OCI-LY3 (cell line): ENCODE measurements around the gene FREM1.

ENCODE experiments used
- H2AFZ ChIP-seq: fragments of 200-600, 300-600 bp; shearing (Covaris generic); 2 replicates; pipeline ENCODE4 v1.6.0; 2014; ENCODE audit warnings: antibody characterized with exemption, low read depth, low read length
- H3K27ac ChIP-seq: fragments of 200-600, 300-600 bp; sonication (generic); 2 replicates; pipeline ENCODE4 v1.5.1; 2014; ENCODE audit warnings: mild to moderate bottlenecking, low read length, moderate library complexity, mixed read lengths
- H3K27me3 ChIP-seq: fragments of 200-600, 300-600 bp; sonication (generic); 2 replicates; pipeline ENCODE4 v1.6.1; 2014; ENCODE audit warnings: low read depth, low read length, mixed read lengths
- H3K36me3 ChIP-seq: fragments of 200-600, 300-600 bp; sonication (generic); replicated peaks from 2 replicates; pipeline ENCODE3; 2014; ENCODE audit warnings: low read depth, low read length, mixed read lengths
- H3K4me1 ChIP-seq: fragments of 300-600, 200-600 bp; sonication (generic); 2 replicates; pipeline ENCODE4 v1.6.1; 2014; ENCODE audit warnings: low read length, mixed read lengths
- H3K4me2 ChIP-seq: fragments of 200-600, 300-600 bp; sonication (generic); 2 replicates; pipeline ENCODE4 v1.6.1; 2014; ENCODE audit warnings: low read length, mixed read lengths
- H3K4me3 ChIP-seq: fragments of 300-600, 200-600 bp; sonication (generic); 2 replicates; pipeline ENCODE4 v1.5.1; 2014; ENCODE audit warnings: antibody characterized with exemption, mild to moderate bottlenecking, low read length, moderate library complexity
- H3K79me2 ChIP-seq: fragments of 300-600, 200-600 bp; shearing (Covaris generic); 2 replicates; pipeline ENCODE4 v1.6.1; 2014; ENCODE audit warnings: mild to moderate bottlenecking, low read length, mixed read lengths
- H3K9ac ChIP-seq: fragments of 300-600, 200-600 bp; shearing (Covaris generic); 2 replicates; pipeline ENCODE4 v1.6.0; 2014; ENCODE audit warnings: mild to moderate bottlenecking, low read length, moderate library complexity
- H3K9me3 ChIP-seq: fragments of 200-600, 300-600 bp; shearing (Covaris generic); 2 replicates; pipeline ENCODE4 v1.6.1; 2014; ENCODE audit warnings: low read length, mixed read lengths; ENCODE audit not compliant: insufficient read depth
- H4K20me1 ChIP-seq: fragments of 200-600, 300-600 bp; sonication (generic); 2 replicates; pipeline ENCODE4 v1.6.1; 2016; ENCODE audit warnings: low read length, mixed read lengths; ENCODE audit not compliant: insufficient read depth
- EZH2phosphoT487 ChIP-seq: fragments of 200-600 bp; shearing (Covaris generic); IDR thresholded peaks from 2 replicates; pipeline ENCODE4 v1.6.1; 2018; ENCODE audit warnings: antibody characterized with exemption, mixed run types, low read depth
- TF ChIP-seq, protein P1 (sequence below): fragments of 200-600, 300-600 bp; sonication (generic); IDR thresholded peaks from 2 replicates; pipeline ENCODE4 v1.5.1; 2014; ENCODE audit warnings: antibody characterized with exemption, low read length, low read depth

FREM1 gene

DNA sequence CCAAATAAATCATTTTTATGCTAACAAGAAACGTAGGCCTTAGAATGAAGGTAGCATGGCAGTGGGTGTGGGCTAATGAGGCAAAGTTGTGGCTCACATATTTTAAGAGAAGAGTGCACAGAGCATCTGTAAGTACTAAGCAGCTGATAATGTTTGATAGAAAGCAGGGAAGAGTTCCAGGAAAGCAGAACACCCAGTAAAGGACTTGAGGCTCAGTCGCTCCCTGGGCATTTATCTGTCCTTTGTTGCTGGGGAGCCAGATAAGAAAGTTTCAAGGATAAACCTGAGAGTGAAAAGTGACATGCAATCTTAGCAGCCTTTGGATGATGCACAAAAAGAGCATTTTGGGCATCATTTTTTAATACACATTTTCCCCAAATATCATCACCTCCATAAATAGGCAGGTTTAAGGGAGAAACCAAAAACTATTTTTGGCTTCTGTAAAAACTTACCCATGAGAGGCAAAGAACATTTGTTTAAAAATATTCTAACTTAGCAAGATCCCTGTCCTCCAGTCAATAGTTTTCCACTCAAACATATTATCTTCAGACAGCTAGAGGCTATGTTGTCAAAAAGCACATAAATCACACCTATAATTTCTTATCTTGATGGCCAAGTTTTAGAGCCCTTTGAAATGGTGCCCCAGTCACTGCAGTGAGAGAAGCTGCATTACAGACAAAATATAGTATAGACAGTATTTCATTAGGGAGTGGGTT lies 3.4 kb downstream of the FREM1 start:
- Histone ChIP-seq H3K9ac (no peak overlapping the region), H3K4me2 (no peak overlapping the region), H2AFZ (no peak overlapping the region), H3K4me3 (no peak overlapping the region), H3K79me2 (no peaks in the 10 kb centered on the region), H3K9me3 (no peaks in the 10 kb centered on the region), H3K4me1 (no peaks in the 10 kb centered on the region), H3K27me3 (0 out of 2 replicates have a peak, but pooled peaks cover 4% of the 10 kb centered on the region), H4K20me1 (no peaks in the 10 kb centered on the region), H3K27ac (no peak overlapping the region), H3K36me3 (no peaks in the 10 kb centered on the region)
- TF ChIP-seq, protein P1, sequence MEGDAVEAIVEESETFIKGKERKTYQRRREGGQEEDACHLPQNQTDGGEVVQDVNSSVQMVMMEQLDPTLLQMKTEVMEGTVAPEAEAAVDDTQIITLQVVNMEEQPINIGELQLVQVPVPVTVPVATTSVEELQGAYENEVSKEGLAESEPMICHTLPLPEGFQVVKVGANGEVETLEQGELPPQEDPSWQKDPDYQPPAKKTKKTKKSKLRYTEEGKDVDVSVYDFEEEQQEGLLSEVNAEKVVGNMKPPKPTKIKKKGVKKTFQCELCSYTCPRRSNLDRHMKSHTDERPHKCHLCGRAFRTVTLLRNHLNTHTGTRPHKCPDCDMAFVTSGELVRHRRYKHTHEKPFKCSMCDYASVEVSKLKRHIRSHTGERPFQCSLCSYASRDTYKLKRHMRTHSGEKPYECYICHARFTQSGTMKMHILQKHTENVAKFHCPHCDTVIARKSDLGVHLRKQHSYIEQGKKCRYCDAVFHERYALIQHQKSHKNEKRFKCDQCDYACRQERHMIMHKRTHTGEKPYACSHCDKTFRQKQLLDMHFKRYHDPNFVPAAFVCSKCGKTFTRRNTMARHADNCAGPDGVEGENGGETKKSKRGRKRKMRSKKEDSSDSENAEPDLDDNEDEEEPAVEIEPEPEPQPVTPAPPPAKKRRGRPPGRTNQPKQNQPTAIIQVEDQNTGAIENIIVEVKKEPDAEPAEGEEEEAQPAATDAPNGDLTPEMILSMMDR: no peak
- TF ChIP-seq EZH2phosphoT487: no peak

DNA sequence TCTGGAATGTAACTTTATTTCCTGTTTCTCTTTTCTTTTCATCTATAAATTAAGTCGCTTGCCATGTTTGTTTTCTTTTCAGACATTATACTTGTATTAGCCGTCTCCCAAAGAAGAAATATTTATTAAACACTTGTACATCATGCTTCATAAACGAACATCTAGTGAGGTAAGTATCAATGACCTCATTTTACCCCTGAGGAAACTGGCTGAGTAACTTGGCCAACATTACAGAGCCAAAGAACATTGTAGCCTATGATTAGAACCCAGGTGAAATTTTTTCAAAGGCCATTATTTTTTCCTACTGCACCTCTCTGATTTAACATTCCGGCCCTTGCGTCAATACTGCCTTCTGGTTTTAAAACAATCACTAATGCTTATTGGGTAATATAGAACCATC lies 4.2 kb downstream of the FREM1 start:
- no peak overlapping the region for H3K27ac ChIP-seq
- H3K4me1 ChIP-seq: no peaks in the 10 kb centered on the region
- no peaks in the 10 kb centered on the region for H3K36me3 ChIP-seq

DNA sequence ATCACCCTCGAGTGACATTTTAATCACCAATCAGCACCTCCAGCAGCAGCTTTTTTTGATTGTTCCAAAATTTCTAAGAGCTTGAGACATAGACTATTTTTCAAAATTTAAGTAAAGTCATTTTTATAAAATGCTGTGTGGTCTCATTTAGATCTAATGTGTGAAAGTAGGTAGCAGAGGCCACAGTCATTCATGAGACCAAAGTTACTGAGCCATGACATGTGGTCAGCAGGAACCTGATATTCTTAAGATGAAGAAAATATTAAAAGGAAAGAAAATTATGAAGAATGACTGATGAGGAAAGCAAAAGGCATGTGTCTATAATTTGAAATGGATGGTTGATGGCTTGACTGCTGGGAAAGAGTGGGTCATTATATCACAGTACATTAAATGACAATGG lies 7.2 kb downstream of the FREM1 start:
- H3K9me3 ChIP-seq: no peaks in the 10 kb centered on the region
- H2AFZ ChIP-seq: no peak overlapping the region
- no peaks in the 10 kb centered on the region for H3K4me1 ChIP-seq
- no peaks in the 10 kb centered on the region for H4K20me1 ChIP-seq
- no peak overlapping the region for H3K4me3 ChIP-seq
- H3K27me3 ChIP-seq: 0 out of 2 replicates have a peak, but pooled peaks cover 4% of the 10 kb centered on the region
- no peaks in the 10 kb centered on the region for H3K36me3 ChIP-seq
- H3K27ac ChIP-seq: no peak overlapping the region
- TF ChIP-seq, protein P1: no peak
- no peak for TF ChIP-seq EZH2phosphoT487
- H3K9ac ChIP-seq: no peak overlapping the region
- no peak overlapping the region for H3K4me2 ChIP-seq
- no peaks in the 10 kb centered on the region for H3K79me2 ChIP-seq

More for the DNA sequence above, 4.2 kb downstream of the FREM1 start:
- H3K4me2 ChIP-seq: no peak overlapping the region
- no peak overlapping the region for H3K4me3 ChIP-seq
- H4K20me1 ChIP-seq: no peaks in the 10 kb centered on the region
- H3K9me3 ChIP-seq: no peaks in the 10 kb centered on the region
- 0 out of 2 replicates have a peak, but pooled peaks cover 4% of the 10 kb centered on the region for H3K27me3 ChIP-seq
- H3K9ac ChIP-seq: no peak overlapping the region
- no peaks in the 10 kb centered on the region for H3K79me2 ChIP-seq
- TF ChIP-seq, protein P1: no peak
- TF ChIP-seq EZH2phosphoT487: no peak
- H2AFZ ChIP-seq: no peak overlapping the region

DNA sequence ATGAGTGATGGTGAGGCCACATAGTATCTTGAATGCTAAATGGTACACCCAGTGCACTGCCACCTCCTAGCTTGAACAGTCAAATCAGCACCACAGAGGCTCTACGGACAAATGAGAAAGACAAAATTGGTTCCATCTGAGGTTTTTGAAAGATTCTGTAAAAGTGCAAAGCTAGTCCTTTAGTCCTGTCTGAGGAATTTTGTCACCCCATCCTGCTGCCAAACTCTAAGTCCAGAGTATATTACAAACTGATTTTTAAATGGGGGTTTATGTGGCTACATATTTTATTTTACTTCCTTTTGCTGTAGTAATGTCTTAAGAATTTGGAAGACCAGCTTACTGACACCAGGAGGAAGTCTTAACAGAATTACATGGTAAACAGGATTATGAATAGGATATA lies 7.7 kb downstream of the FREM1 start:
- no peaks in the 10 kb centered on the region for H4K20me1 ChIP-seq
- H3K79me2 ChIP-seq: no peaks in the 10 kb centered on the region
- no peak overlapping the region for H3K27ac ChIP-seq
- 0 out of 2 replicates have a peak, but pooled peaks cover 3% of the 10 kb centered on the region for H3K27me3 ChIP-seq
- H3K9me3 ChIP-seq: no peaks in the 10 kb centered on the region
- no peak for TF ChIP-seq EZH2phosphoT487
- TF ChIP-seq, protein P1: no peak
- H3K36me3 ChIP-seq: no peaks in the 10 kb centered on the region
- no peak overlapping the region for H2AFZ ChIP-seq
- H3K4me1 ChIP-seq: no peaks in the 10 kb centered on the region
- no peak overlapping the region for H3K4me2 ChIP-seq
- no peak overlapping the region for H3K4me3 ChIP-seq
- no peak overlapping the region for H3K9ac ChIP-seq
